Spinal cord (tissue), 10 donors: ENCODE data around the gene NPAS3. TPM values are rescaled to one million over a fixed set of nuclear protein-coding genes. Genes with fewer than 3 reads are reported as not detected.

Source experiments
- DNase-seq, 6 donors: peaks; one replicate each; pipeline versions ENCODE4 v3.0.0 to v3.0.0-alpha.2; 2013 to 2015; ENCODE audit warnings: low spot score in 6 of 6, low read depth in 4 of 6
- H3K27ac ChIP-seq: one replicate; pipeline ENCODE4 v1.5.1; 2013; ENCODE audit warnings: low read depth, low read length, control low read depth
- H3K27me3 ChIP-seq: one replicate; pipeline ENCODE4 v1.6.1; 2013; ENCODE audit warnings: low read length; ENCODE audit not compliant: control insufficient read depth, insufficient read depth
- H3K36me3 ChIP-seq: one replicate; pipeline ENCODE4 v1.6.1; 2013; ENCODE audit warnings: low read length; ENCODE audit not compliant: control insufficient read depth, insufficient read depth
- H3K4me1 ChIP-seq: one replicate; pipeline ENCODE4 v1.6.1; 2013; ENCODE audit warnings: low read length; ENCODE audit not compliant: control insufficient read depth, insufficient read depth
- H3K4me3 ChIP-seq: one replicate; pipeline ENCODE4 v1.5.1; 2013; ENCODE audit warnings: low read depth, low read length, control low read depth
- H3K9me3 ChIP-seq: one replicate; pipeline ENCODE4 v1.6.1; 2013; ENCODE audit warnings: low read length; ENCODE audit not compliant: control insufficient read depth, insufficient read depth
- WGBS: methylation state at CpG from one replicate; pipeline ENCODE4 v1.1.5; 2013; ENCODE audit warnings: missing lambda C conversion rate; ENCODE audit not compliant: insufficient coverage; 5-methylcytosine and 5-hydroxymethylcytosine counted together
- polyA plus RNA-seq, 2 donors: library from polyadenylated mRNA; unstranded; fragments of 120-200 nt; gene quantifications; one replicate each; pipeline ENCODE4 v1.2.1, GENCODE V29; 2013; ENCODE audit not compliant: insufficient read length in 2 of 2
- total RNA-seq, 2 donors: library from RNA; depleted of rRNA in 1 of 2; stranded (reverse); fragments of 120-200 nt in 1 of 2; fragments of >200 nt in 1 of 2; gene quantifications; one replicate each; pipeline versions ENCODE4 v1.2.3 to v1.2.4, GENCODE V29; 2013 to 2014
- donor health status: healthy.

NPAS3 gene
- total and polyA plus RNA-seq, 4 donors: 23.2 to 77.3 (median 50.8) TPM

DNA sequence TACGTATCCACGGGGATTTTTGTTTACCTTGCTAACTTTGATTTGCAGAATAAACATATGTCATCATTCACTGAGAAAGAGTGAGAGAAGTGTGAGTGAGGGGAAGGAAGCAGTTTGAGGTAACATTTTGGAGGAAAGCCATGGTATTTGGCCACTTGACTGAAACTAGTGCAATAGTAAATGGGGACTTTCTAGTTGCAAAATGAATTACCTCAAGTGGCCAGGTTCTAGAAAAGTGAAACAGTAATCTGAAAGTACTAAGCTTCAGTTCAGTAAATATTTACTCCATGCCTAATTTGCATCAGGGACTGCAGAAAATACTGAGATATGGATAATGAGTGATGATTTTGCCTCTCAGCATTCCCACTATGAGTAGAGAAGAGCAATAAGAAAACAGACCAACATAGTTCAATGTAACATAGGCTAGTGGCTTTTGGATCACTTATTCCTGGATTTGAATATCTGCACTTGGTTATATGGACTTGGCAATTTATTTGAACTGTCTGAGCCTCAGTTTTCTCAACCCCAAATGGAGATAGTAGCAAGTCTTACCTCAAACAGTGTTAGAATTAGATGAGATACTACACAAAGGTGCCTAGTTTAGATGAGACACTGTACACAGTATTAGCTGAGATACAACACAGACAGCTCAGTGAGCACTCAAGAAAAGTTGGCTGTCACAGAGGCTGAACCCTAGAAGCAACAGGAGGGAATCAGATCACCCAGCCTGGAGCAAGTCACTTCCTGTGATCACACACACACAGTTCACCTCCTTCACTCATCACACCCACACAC is 439.1 kb downstream of the NPAS3 start:
- H3K9me3 ChIP-seq: no peaks in the 10 kb centered on the region
- no peaks in the 10 kb centered on the region for H3K36me3 ChIP-seq
- DNase-seq: no peak
- no peak overlapping the region for H3K4me3 ChIP-seq
- no peaks in the 10 kb centered on the region for H3K27me3 ChIP-seq
- H3K27ac ChIP-seq: no peak overlapping the region
- H3K4me1 ChIP-seq: no peaks in the 10 kb centered on the region
- whole genome bisulfite sequencing: no CpG with 5 or more reads among the region's 2 CpGs

DNA sequence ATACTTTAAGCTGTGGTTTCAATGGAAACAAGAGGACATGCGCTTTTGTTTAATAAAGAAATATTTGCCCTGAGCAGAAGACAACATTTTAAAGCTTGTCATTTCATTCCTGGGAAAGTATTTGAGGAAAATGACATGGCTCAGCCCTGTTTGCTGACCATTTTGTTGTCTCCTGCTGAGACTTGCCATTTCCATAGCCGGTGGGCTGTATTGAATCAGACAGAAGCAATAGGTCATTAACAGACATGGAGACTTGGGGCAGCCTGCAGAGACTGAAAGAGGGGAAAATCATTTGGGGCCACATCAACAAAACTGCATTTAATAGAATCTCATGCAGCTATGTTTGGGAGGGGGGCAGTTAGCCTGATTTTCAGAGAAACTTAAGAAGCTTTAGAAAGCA is 443.0 kb downstream of the NPAS3 start:
- no peaks in the 10 kb centered on the region for H3K9me3 ChIP-seq
- DNase-seq: no peak
- no peaks in the 10 kb centered on the region for H3K36me3 ChIP-seq
- WGBS: 80% methylated on average over 1 of the region's 2 CpGs
- H3K27me3 ChIP-seq: no peaks in the 10 kb centered on the region
- no peak overlapping the region for H3K27ac ChIP-seq
- H3K4me3 ChIP-seq: no peak overlapping the region
- H3K4me1 ChIP-seq: no peaks in the 10 kb centered on the region

DNA sequence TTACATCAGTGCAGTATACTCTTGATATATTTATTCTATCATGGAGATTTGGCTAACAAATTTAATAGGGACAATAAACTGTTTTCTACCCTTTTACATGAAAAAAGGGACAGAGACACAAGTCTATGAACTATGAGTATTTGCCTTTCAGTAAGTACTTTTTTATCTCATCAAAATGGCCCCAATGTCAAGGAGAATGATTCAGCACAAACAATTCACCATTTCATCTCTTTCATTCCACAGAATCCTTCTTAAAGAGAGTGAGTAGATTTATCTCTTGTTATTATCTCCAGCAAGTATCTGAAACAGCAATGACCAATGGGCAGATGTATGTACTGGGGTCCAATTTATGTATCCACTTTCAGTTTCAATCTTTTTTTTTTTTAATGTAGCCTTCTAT is 447.5 kb downstream of the NPAS3 start:
- no peaks in the 10 kb centered on the region for H3K27me3 ChIP-seq
- H3K4me1 ChIP-seq: no peaks in the 10 kb centered on the region
- H3K36me3 ChIP-seq: no peaks in the 10 kb centered on the region
- H3K27ac ChIP-seq: no peak overlapping the region
- no peaks in the 10 kb centered on the region for H3K9me3 ChIP-seq
- no peak overlapping the region for H3K4me3 ChIP-seq
- DNase-seq: no peak

- WGBS: 60% methylated on average over 2 of the region's 3 CpGs
- no peak for DNase-seq
- no peaks in the 10 kb centered on the region for H3K9me3 ChIP-seq
- no peaks in the 10 kb centered on the region for H3K36me3 ChIP-seq
- no peaks in the 10 kb centered on the region for H3K27me3 ChIP-seq
- H3K4me3 ChIP-seq: no peak overlapping the region
- no peaks in the 10 kb centered on the region for H3K4me1 ChIP-seq
- H3K27ac ChIP-seq: no peak overlapping the region
These were observed 448.1 kb downstream of the NPAS3 start for GRCh38 chr14:33386781-33387180.

DNA sequence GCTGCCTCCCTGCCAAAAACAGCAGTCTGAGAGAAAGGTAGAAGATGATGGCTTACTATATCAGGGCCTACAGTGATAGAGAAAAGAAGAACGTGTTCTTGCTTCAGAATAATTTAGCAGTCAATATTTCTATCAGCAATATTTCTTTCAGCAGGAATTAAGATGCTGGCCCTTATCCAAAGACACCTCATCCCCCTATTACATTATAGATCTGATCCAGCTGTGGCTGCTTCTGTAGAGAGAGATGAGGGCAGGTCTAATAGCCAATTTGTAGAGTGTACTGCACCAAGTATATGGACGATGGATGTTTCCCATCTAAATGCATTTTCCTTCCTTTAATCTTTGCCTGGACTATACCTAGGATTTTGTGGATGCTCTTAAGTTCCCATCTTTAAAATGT is 451.7 kb downstream of the NPAS3 start:
- no peak overlapping the region for H3K27ac ChIP-seq
- no CpG with 5 or more reads among the region's 2 CpGs for WGBS
- H3K36me3 ChIP-seq: no peaks in the 10 kb centered on the region

GRCh38 chr14:33393231-33393894 is 454.7 kb downstream of the NPAS3 start:
- no peaks in the 10 kb centered on the region for H3K4me1 ChIP-seq
- DNase-seq: peak in 2 of 6 donors; percentile 8 to 50
- WGBS: no CpG with 5 or more reads among the region's 11 CpGs
- no peaks in the 10 kb centered on the region for H3K27me3 ChIP-seq
- H3K36me3 ChIP-seq: no peaks in the 10 kb centered on the region
- no peak overlapping the region for H3K27ac ChIP-seq
- no peaks in the 10 kb centered on the region for H3K9me3 ChIP-seq
- no peak overlapping the region for H3K4me3 ChIP-seq

More for the DNA sequence above, 451.7 kb downstream of the NPAS3 start:
- Histone ChIP-seq H3K27me3 (no peaks in the 10 kb centered on the region), H3K4me1 (no peaks in the 10 kb centered on the region), H3K9me3 (no peaks in the 10 kb centered on the region), H3K4me3 (no peak overlapping the region)
- peak in 1 of 6 donors; percentile 48 for DNase-seq

DNA sequence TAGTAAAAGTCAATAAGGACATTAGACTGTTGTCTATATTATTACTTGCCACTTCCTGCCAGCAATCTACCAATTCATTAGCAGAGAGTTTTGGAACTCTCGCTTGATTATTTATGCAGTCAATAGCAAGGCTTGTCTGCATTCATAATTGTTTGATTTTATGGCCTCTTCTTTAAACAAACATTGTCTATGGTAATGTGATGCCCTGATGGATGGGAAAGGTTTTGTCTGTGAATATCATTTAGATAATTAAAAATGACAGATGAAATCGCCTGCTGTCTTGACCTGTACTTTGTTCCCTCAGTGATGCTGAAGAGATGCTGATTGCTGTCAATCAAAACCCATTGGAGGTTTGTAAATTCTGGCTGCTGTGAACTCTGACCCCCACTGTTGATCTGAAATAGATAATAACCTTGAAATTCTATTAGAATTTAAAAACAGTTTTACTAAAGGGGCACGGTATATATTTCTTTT is 455.3 kb downstream of the NPAS3 start:
- H3K36me3 ChIP-seq: no peaks in the 10 kb centered on the region
- no peaks in the 10 kb centered on the region for H3K27me3 ChIP-seq
- no peak overlapping the region for H3K4me3 ChIP-seq
- WGBS: 100% methylated on average over 1 of the region's 3 CpGs
- H3K27ac ChIP-seq: no peak overlapping the region
- no peak for DNase-seq
- no peaks in the 10 kb centered on the region for H3K9me3 ChIP-seq
- no peaks in the 10 kb centered on the region for H3K4me1 ChIP-seq

DNA sequence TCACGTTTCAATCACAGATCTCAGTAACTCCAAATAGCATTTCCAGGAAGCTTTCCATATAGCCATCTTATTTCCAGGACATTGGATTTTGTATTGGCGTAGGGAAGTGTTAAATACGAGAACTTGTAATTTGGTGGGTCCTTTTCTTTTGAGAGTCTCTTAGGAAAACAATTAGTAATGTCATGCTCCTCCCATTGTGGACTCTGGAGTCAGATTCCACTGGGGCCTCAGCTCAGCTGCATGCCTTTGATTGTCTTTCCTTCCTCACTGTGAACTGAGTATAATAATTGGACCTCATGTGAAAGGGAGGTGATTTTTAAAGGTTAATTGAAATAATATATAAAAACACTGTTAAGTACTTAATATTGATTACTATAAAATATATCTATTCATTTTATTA is 462.6 kb downstream of the NPAS3 start:
- Histone ChIP-seq H3K27me3 (no peaks in the 10 kb centered on the region), H3K4me3 (no peak overlapping the region), H3K27ac (no peak overlapping the region), H3K4me1 (no peaks in the 10 kb centered on the region), H3K9me3 (peaks cover 19% of the 10 kb centered on the region), H3K36me3 (no peaks in the 10 kb centered on the region)
- no CpG with 5 or more reads among the region's 3 CpGs for WGBS
- no peak for DNase-seq

DNA sequence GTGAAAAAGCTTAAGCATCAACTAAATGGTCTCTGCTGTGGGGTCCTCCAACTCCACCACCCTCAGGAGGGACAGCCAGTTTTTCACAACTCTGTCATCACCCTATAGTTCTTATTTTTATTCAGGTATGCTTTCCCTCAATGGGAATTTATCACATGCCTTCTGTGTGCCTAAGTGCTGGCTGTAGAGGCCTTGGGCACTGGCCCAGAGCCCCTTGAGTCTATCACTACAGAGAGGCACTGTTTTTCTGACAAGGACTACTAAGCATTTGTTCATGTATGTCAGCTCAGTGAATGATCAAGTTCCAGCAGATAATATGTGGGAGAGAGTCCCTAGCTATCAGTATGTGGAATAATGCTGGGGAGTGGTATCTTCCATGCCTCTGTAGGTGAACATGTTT is 463.9 kb downstream of the NPAS3 start:
- no peaks in the 10 kb centered on the region for H3K36me3 ChIP-seq
- H3K9me3 ChIP-seq: peaks cover 20% of the 10 kb centered on the region
- H3K4me1 ChIP-seq: no peaks in the 10 kb centered on the region
- H3K4me3 ChIP-seq: no peak overlapping the region
- no peak for DNase-seq
- no peaks in the 10 kb centered on the region for H3K27me3 ChIP-seq
- H3K27ac ChIP-seq: no peak overlapping the region

- H3K36me3 ChIP-seq: no peaks in the 10 kb centered on the region
- no peaks in the 10 kb centered on the region for H3K4me1 ChIP-seq
- DNase-seq: no peak
- peaks cover 20% of the 10 kb centered on the region for H3K9me3 ChIP-seq
- WGBS: no CpG with 5 or more reads among the region's 1 CpG
- no peaks in the 10 kb centered on the region for H3K27me3 ChIP-seq
- no peak overlapping the region for H3K4me3 ChIP-seq
- no peak overlapping the region for H3K27ac ChIP-seq
These were observed 465.4 kb downstream of the NPAS3 start for GRCh38 chr14:33404054-33404453.
